B cell (primary cell): ENCODE results near the gene GLIS1. TPM values are rescaled to one million over a fixed set of nuclear protein-coding genes. Genes with fewer than 3 reads are reported as not detected.

Source experiments
- ATAC-seq: fragments of 200-7000 bp; cut with Tn5 transposase; one replicate; pipeline ENCODE4 v1.10.0; 2021; ENCODE audit warnings: low read depth, mild to moderate bottlenecking, moderate number of reproducible peaks, moderate library complexity
- CTCF ChIA-PET: fragments of 350-600 bp; sonication (Branson Sonifier 250); formaldehyde crosslinking; loops from one replicate; lab custom pipeline; 2021; ENCODE audit warnings: antibody characterized with exemption, inconsistent platforms; lab: Charles Lee
- POLR2A ChIA-PET: fragments of 350-600 bp; sonication (Branson Sonifier 250); formaldehyde crosslinking; loops from one replicate; lab custom pipeline; 2021; ENCODE audit warnings: antibody characterized with exemption; lab: Charles Lee
- DNase-seq: peaks from one replicate; pipeline ENCODE4 v3.0.0; 2013
- H2AFZ ChIP-seq: 2 replicates; pipeline ENCODE4 v1.6.1; 2012; ENCODE audit warnings: mild to moderate bottlenecking, low read depth, low read length; ENCODE audit not compliant: insufficient read depth, poor library complexity, severe bottlenecking
- H3K27ac ChIP-seq, 2 donors: 1 replicate in 1 of 2; 2 replicates in 1 of 2; pipeline ENCODE4 v1.5.1; 2012 to 2013; ENCODE audit warnings: low read length in 2 of 2, mild to moderate bottlenecking in 2 of 2, moderate library complexity in 1 of 2
- H3K27me3 ChIP-seq, 4 experiments: fragments of 200-600 bp in 1 of 4; sonication (generic) in 1 of 4; replicated peaks in 1 of 4; 1 replicate in 2 of 4; 2 replicates in 2 of 4; pipeline versions ENCODE4 v1.6.1 to v1.7.0; 2013 to 2016; ENCODE audit warnings: low read length in 3 of 4, mild to moderate bottlenecking in 2 of 4, mixed read lengths in 1 of 4, moderate library complexity in 1 of 4; ENCODE audit not compliant: insufficient read depth in 4 of 4, control insufficient read depth in 3 of 4; ENCODE audit errors: control extremely low read depth in 1 of 4
- H3K36me3 ChIP-seq, 2 experiments: replicated peaks in 1 of 2; 1 replicate in 1 of 2; 2 replicates in 1 of 2; pipeline versions ENCODE4 v1.6.1 to v1.7.1; 2013; ENCODE audit warnings: low read length in 1 of 2; ENCODE audit not compliant: insufficient read depth in 2 of 2, control insufficient read depth in 1 of 2; ENCODE audit errors: control extremely low read depth in 1 of 2, extremely low read depth in 1 of 2
- H3K4me1 ChIP-seq, 2 donors: fragments of 200-600 bp in 1 of 2; sonication (generic) in 1 of 2; 1 replicate in 1 of 2; 2 replicates in 1 of 2; pipeline versions ENCODE4 v1.5.1 to v1.6.1; 2013 to 2017; ENCODE audit warnings: low read length in 2 of 2; ENCODE audit not compliant: control insufficient read depth in 2 of 2, insufficient read depth in 2 of 2
- H3K4me2 ChIP-seq: replicated peaks from 2 replicates; pipeline ENCODE3; 2012; ENCODE audit warnings: mild to moderate bottlenecking, low read depth, low read length; ENCODE audit not compliant: poor library complexity, severe bottlenecking
- H3K4me3 ChIP-seq, 5 experiments: fragments of 200-600 bp in 1 of 5; sonication (generic) in 1 of 5; 1 replicate in 3 of 5; 2 replicates in 2 of 5; pipeline versions ENCODE4 v1.5.1 to v1.7.0; 2011 to 2016; ENCODE audit warnings: low read length in 4 of 5, mild to moderate bottlenecking in 4 of 5, low read depth in 2 of 5, control low read depth in 1 of 5, moderate library complexity in 1 of 5; ENCODE audit not compliant: insufficient read depth in 1 of 5; ENCODE audit errors: control extremely low read depth in 1 of 5, extremely low read depth in 1 of 5
- H3K79me2 ChIP-seq: fragments of 200-600 bp; sonication (generic); one replicate; pipeline ENCODE4 v1.6.0; 2016; ENCODE audit warnings: low read length; ENCODE audit not compliant: control insufficient read depth, insufficient read depth
- H3K9ac ChIP-seq: fragments of 200-600 bp; sonication (generic); 2 replicates; pipeline ENCODE4 v1.6.1; 2017; ENCODE audit warnings: mild to moderate bottlenecking, low read length, moderate library complexity
- H3K9me3 ChIP-seq, 3 donors: one replicate each; pipeline versions ENCODE4 v1.6.1 to v1.7.1; 2013; ENCODE audit warnings: low read length in 2 of 3; ENCODE audit not compliant: control insufficient read depth in 2 of 3, insufficient read depth in 1 of 3; ENCODE audit errors: control extremely low read depth in 1 of 3
- H4K20me1 ChIP-seq: 2 replicates; pipeline ENCODE4 v1.6.0; 2012; ENCODE audit warnings: mild to moderate bottlenecking, low read length; ENCODE audit not compliant: insufficient read depth, control insufficient read depth, poor library complexity, severe bottlenecking
- H3K27ac Mint-ChIP-seq: one replicate; pipeline ENCODE4 v1.8.0; 2021; ENCODE audit warnings: mixed read lengths
- H3K27me3 Mint-ChIP-seq: one replicate; pipeline ENCODE4 v1.8.0; 2021; ENCODE audit warnings: mixed read lengths
- H3K4me1 Mint-ChIP-seq: one replicate; pipeline ENCODE4 v1.8.0; 2021; ENCODE audit warnings: mixed read lengths
- H3K4me3 Mint-ChIP-seq: one replicate; pipeline ENCODE4 v1.8.0; 2021; ENCODE audit warnings: mixed read lengths
- H3K9me3 Mint-ChIP-seq: one replicate; pipeline ENCODE4 v1.8.0; 2022; ENCODE audit warnings: mixed read lengths; ENCODE audit not compliant: insufficient read depth
- CTCF ChIP-seq: fragments of 200-600 bp; IDR thresholded peaks from one replicate; pipeline ENCODE4 v1.8.0; 2022; ENCODE audit warnings: antibody characterized with exemption, mild to moderate bottlenecking
- EZH2 ChIP-seq: IDR thresholded peaks from 2 replicates; pipeline ENCODE4 v1.6.1; 2012; ENCODE audit warnings: borderline replicate concordance, low read depth, mild to moderate bottlenecking, moderate library complexity, low read length; ENCODE audit not compliant: insufficient read depth, poor library complexity, severe bottlenecking
- WGBS: methylation state at CpG from one replicate; pipeline ENCODE4 v1.1.5; 2013; ENCODE audit warnings: missing lambda C conversion rate; ENCODE audit not compliant: insufficient coverage; 5-methylcytosine and 5-hydroxymethylcytosine counted together
- intact Hi-C: fragments of 100-400 bp; cut with micrococcal nuclease; formaldehyde crosslinking; loops from one replicate; pipeline ENCODE4 v1.10.0; 2022
- polyA plus RNA-seq: library from polyadenylated mRNA; depleted of rRNA; stranded (reverse); fragments of >200 nt; gene quantifications from 2 replicates; pipeline ENCODE4 v1.2.3, GENCODE V29; 2012
- total RNA-seq, 2 donors: library from RNA; stranded (reverse); fragments of 120-200 nt in 1 of 2; gene quantifications; 1 replicate in 1 of 2; 2 replicates in 1 of 2; pipeline versions ENCODE4 v1.2.3 to v1.2.4, GENCODE V29; 2013 to 2022

The GLIS1 gene
- total and polyA plus RNA-seq, 2 donors (not counting 1 experiment from before 2014, with no cell fraction given) = not detected

- no peak overlapping the region for H3K4me2 ChIP-seq
- DNase-seq = no peak
- H3K9me3 ChIP-seq = no peaks in the 10 kb centered on the region
- 79% methylated on average over 7 of the region's 7 CpGs for WGBS
- CTCF ChIA-PET = no interaction called here
- no peaks in the 10 kb centered on the region for H3K4me1 ChIP-seq
- no peak overlapping the region for H3K9ac ChIP-seq
- H2AFZ ChIP-seq = no peak overlapping the region
- no peak for ATAC-seq
- no peak overlapping the region for H3K27ac ChIP-seq
- H3K27me3 ChIP-seq = no peaks in the 10 kb centered on the region
- TF ChIP-seq EZH2 (no peak), CTCF (no peak)
- POLR2A ChIA-PET = no interaction called here
- no peaks in the 10 kb centered on the region for H3K79me2 ChIP-seq
- peaks cover 4% of the 10 kb centered on the region for H3K27me3 Mint-ChIP-seq
- no peaks in the 10 kb centered on the region for H4K20me1 ChIP-seq
- no peak overlapping the region for H3K4me3 ChIP-seq
- no peaks in the 10 kb centered on the region for H3K4me1 Mint-ChIP-seq
- H3K36me3 ChIP-seq = no peaks in the 10 kb centered on the region
- intact Hi-C loops = no loop called here
- H3K9me3 Mint-ChIP-seq = no peaks in the 10 kb centered on the region
- H3K27ac Mint-ChIP-seq = no peak overlapping the region
- H3K4me3 Mint-ChIP-seq = no peak overlapping the region
These were observed 236.1 kb downstream of the GLIS1 start for GRCh38 chr1:53502641-53503432.
